ENCODE measurements around the gene ABI1. TPM values are rescaled to one million over a fixed set of nuclear protein-coding genes. Genes with fewer than 3 reads are reported as not detected.

The ABI1 gene
- total RNA-seq, 1 experiment from 2014 or later, result 50.8 TPM

- Histone ChIP-seq H3K4me2 (no peak overlapping the region), H2AFZ (no peak overlapping the region), H3K4me1 (replicated peaks; ENCODE audit: insufficient read depth) (no peaks in the 10 kb centered on the region), H3K36me3 (ENCODE audit: low read depth) (no peaks in the 10 kb centered on the region), H3K27ac (no peak overlapping the region), H3K79me2 (ENCODE audit: low read depth) (0 out of 2 replicates have a peak, but pooled peaks cover 6% of the 10 kb centered on the region), H3K9me2 (ENCODE audit: insufficient read depth) (no peaks in the 10 kb centered on the region), H3K4me3 (no peak overlapping the region), H3K27me3 (ENCODE audit: insufficient read depth, low read depth) (no peaks in the 10 kb centered on the region), H3K9me3 (ENCODE audit: insufficient read depth, low read depth) (no peaks in the 10 kb centered on the region), H4K20me1 (ENCODE audit: insufficient read depth) (no peaks in the 10 kb centered on the region; the same call in 1 of the 2 replicates), H3F3A (ENCODE audit: insufficient read depth, low read depth) (no peaks in the 10 kb centered on the region)
- ChIA-PET CTCF (no interaction called here), POLR2A (ENCODE audit: unreplicated experiment) (no interaction called here)
- intact Hi-C loops (cut with micrococcal nuclease; ENCODE audit: unreplicated experiment), result no loop called here
- BruUV-seq (replicated peaks), result no TSS peak
- no peak for DNase-seq
- no peak for TF ChIP-seq CTCF (conservative IDR thresholded peaks at IDR 0.05)
- TF ChIP-seq EZH2 (IDR thresholded peaks at IDR 0.05; ENCODE audit: low read depth), result no peak
Observed at GRCh38 chr10:26806557-26806956, 54.2 kb downstream of the ABI1 start.

- H3K9me2 ChIP-seq (ENCODE audit: insufficient read depth), result no peaks in the 10 kb centered on the region
- 0 out of 2 replicates have a peak, but pooled peaks cover 9% of the 10 kb centered on the region for H3K79me2 ChIP-seq (ENCODE audit: low read depth)
- DNase-seq, result no peak
- no peak for TF ChIP-seq EZH2 (IDR thresholded peaks at IDR 0.05; ENCODE audit: low read depth)
- no peak for TF ChIP-seq CTCF (conservative IDR thresholded peaks at IDR 0.05)
- intact Hi-C loops (cut with micrococcal nuclease; ENCODE audit: unreplicated experiment), result no loop called here
- H3K27ac ChIP-seq, result no peak overlapping the region
- H3K36me3 ChIP-seq (ENCODE audit: low read depth), result no peaks in the 10 kb centered on the region
- H3K4me3 ChIP-seq, result no peak overlapping the region
- H4K20me1 ChIP-seq (ENCODE audit: insufficient read depth), result no peaks in the 10 kb centered on the region; the same call in 1 of the 2 replicates
- H3F3A ChIP-seq (ENCODE audit: insufficient read depth, low read depth), result no peaks in the 10 kb centered on the region
- no TSS peak for BruUV-seq (replicated peaks)
- H3K9me3 ChIP-seq (ENCODE audit: insufficient read depth, low read depth), result no peaks in the 10 kb centered on the region
- H3K4me1 ChIP-seq (replicated peaks; ENCODE audit: insufficient read depth), result no peaks in the 10 kb centered on the region
- H2AFZ ChIP-seq, result no peak overlapping the region
- no peak overlapping the region for H3K4me2 ChIP-seq
- POLR2A ChIA-PET (ENCODE audit: unreplicated experiment), result no interaction called here
- CTCF ChIA-PET, result no interaction called here
- no peaks in the 10 kb centered on the region for H3K27me3 ChIP-seq (ENCODE audit: insufficient read depth, low read depth)
Observed at GRCh38 chr10:26805567-26806245, 55.1 kb downstream of the ABI1 start.

GRCh38 chr10:26804418-26805393 lies 56.1 kb downstream of the ABI1 start:
- Histone ChIP-seq H4K20me1 (ENCODE audit: insufficient read depth) (no peaks in the 10 kb centered on the region; the same call in 1 of the 2 replicates), H3K27me3 (ENCODE audit: insufficient read depth, low read depth) (no peaks in the 10 kb centered on the region), H3K36me3 (ENCODE audit: low read depth) (no peaks in the 10 kb centered on the region), H3F3A (ENCODE audit: insufficient read depth, low read depth) (no peaks in the 10 kb centered on the region), H2AFZ (no peak overlapping the region), H3K9me2 (ENCODE audit: insufficient read depth) (no peaks in the 10 kb centered on the region), H3K4me1 (replicated peaks; ENCODE audit: insufficient read depth) (no peaks in the 10 kb centered on the region), H3K27ac (no peak overlapping the region), H3K9me3 (ENCODE audit: insufficient read depth, low read depth) (no peaks in the 10 kb centered on the region), H3K4me2 (no peak overlapping the region), H3K79me2 (ENCODE audit: low read depth) (0 out of 2 replicates have a peak, but pooled peaks cover 9% of the 10 kb centered on the region), H3K4me3 (no peak overlapping the region)
- TF ChIP-seq CTCF (conservative IDR thresholded peaks at IDR 0.05), result no peak
- no peak for TF ChIP-seq EZH2 (IDR thresholded peaks at IDR 0.05; ENCODE audit: low read depth)
- BruUV-seq (replicated peaks), result no TSS peak
- ChIA-PET POLR2A (ENCODE audit: unreplicated experiment) (no interaction called here), CTCF (interaction anchor here (0.6 kb wide), 2 partner anchors 24 to 560 kb away, joined by 3 to 5 read pairs; no protein-coding TSS in a partner anchor)
- intact Hi-C loops (cut with micrococcal nuclease; ENCODE audit: unreplicated experiment), result no loop called here
- DNase-seq, result no peak

All from PC-9 (cell line).